NB4 (cell line): Measurements from ENCODE around the gene CHAMP1.
"Not testable (repeated sequence)": the region's sequence is repeated elsewhere in the genome, so short reads cannot be mapped to it uniquely, and the experiment has no call there.

Experiments
- DNase-seq: peaks from one replicate; pipeline ENCODE4 v3.0.0; 2010; ENCODE audit warnings: low read depth
- H3K4me3 ChIP-seq: one replicate; pipeline ENCODE4 v1.5.1; 2011; ENCODE audit warnings: mild to moderate bottlenecking, low read depth, low read length, moderate library complexity
- CTCF ChIP-seq: IDR thresholded peaks from one replicate; pipeline ENCODE4 v1.5.1; 2012; ENCODE audit warnings: low read depth, low read length
- MYC ChIP-seq: IDR thresholded peaks from 2 replicates; pipeline ENCODE4 v1.6.1; 2011; ENCODE audit warnings: low read depth, low read length
- POLR2A ChIP-seq: IDR thresholded peaks from 2 replicates; pipeline ENCODE4 v1.6.1; 2011; ENCODE audit warnings: mild to moderate bottlenecking; ENCODE audit not compliant: insufficient read length; ENCODE audit errors: extremely low read depth
- TF ChIP-seq, protein P1 (sequence below): IDR thresholded peaks from 2 replicates; pipeline ENCODE4 v1.6.1; 2011; ENCODE audit warnings: low read depth, low read length

Gene CHAMP1

GRCh38 chr13:114330086-114330485 lies 15.8 kb downstream of the CHAMP1 start:
- no peak for DNase-seq
- no peak overlapping the region for H3K4me3 ChIP-seq
- TF ChIP-seq MYC, result no peak

- H3K4me3 ChIP-seq, DNase-seq: not testable (repeated sequence)
Measured at GRCh38 chr13:114333881-114334280, 19.6 kb downstream of the CHAMP1 start.

DNA sequence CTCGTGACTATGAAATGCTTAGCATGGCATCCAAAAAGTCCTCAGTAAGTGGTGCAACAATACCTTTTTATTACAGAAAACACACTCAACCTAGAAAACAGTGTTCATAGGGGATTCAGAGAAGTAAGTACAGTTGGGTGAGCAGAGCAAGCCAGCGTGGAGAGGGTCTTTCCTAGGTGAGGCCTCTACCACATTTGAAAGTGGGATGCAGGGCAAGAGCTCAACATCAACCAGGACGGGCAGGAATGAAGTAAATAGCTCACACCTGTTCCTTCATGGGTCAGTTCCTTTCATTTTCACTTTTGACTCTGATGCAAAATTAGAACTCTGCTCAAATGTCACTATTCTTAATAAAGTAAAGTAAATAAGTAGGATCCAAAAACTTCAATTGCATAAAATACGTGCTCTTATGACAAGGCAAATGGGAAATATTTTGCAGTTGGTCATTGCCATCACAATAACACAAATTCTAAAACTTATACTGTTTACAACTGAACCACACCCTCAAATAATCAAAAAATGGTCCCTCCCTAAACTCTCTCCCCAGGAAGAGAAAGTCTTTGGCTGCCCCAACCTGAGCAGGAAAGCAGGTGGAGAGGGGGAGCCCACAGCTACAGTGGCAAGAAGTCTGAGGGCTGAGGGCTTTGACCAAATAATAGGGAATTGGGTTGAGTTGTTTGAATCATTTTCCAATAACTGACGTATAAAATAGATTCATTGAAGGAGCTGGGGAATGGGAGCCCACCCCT lies 20.2 kb downstream of the CHAMP1 start:
- TF ChIP-seq POLR2A (no peak), MYC (no peak)
- TF ChIP-seq, protein P1, sequence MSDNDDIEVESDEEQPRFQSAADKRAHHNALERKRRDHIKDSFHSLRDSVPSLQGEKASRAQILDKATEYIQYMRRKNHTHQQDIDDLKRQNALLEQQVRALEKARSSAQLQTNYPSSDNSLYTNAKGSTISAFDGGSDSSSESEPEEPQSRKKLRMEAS, result no peak
- no peak overlapping the region for H3K4me3 ChIP-seq
- no peak for DNase-seq

- not testable (repeated sequence) for H3K4me3 ChIP-seq, DNase-seq
Measured at GRCh38 chr13:114336457-114336856, 22.2 kb downstream of the CHAMP1 start.

DNA sequence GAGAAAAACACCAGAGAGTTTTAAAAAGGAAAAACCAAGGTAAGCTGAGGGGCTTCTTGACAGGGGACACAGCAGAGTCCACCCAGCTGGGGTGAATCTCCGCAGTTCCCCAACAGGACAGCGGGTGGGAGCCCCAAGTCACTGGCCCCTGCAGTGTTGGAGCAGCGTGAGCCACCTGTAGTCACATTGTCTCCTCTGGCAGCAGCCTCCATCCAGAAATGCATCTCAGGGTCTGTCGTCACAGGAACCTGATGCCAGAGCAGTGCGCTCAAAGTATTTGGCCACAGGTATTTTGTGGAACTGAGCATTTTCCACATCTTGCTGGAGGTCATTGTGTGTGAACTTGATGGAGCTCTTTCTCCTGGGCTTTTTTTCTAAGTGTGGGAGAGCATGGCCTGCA lies 24.7 kb downstream of the CHAMP1 start:
- no peak for DNase-seq
- H3K4me3 ChIP-seq, result no peak overlapping the region
- TF ChIP-seq POLR2A (no peak), MYC (no peak)
- TF ChIP-seq, protein P1, result no peak

DNA sequence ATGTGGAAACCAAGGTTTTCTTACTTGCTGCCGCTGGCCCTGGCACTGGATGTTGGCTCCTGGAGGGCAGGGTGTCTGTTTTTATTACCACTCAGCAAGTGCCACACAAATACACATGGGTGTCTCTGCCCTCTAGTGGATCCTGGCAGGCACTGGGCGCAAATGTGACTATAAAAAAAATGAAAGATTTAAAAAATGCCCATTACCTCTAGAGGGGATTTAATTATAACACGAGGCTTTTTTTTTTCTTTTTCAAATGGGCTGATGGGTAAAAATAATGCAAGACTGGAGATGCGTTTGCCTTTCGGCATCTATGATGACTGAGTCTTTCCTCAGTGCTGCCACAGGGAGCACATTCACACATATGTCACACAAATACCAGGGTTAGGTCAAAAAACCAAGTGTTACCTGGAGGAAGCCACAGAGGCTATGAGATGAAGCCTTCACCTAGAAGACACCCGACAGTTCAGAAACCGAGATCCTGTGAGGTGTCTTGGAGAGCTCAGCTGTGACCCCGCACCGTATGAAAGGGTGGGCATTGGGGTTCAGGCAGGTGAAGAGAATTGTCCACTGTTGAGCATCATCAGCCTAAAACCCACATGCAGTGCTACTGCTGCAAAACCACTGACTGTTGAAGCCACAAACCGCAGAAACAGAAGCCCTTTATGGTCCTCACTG lies 25.7 kb downstream of the CHAMP1 start:
- no peak overlapping the region for H3K4me3 ChIP-seq
- TF ChIP-seq, protein P1, result peak; percentile 69
- TF ChIP-seq POLR2A (no peak), CTCF (peak; percentile 85)
- peak; percentile 77 for DNase-seq

GRCh38 chr13:114341003-114341777 lies 26.9 kb downstream of the CHAMP1 start:
- no peak for DNase-seq
- TF ChIP-seq CTCF (no peak), POLR2A (no peak), MYC (no peak)
- TF ChIP-seq, protein P1, result no peak
- no peak overlapping the region for H3K4me3 ChIP-seq

DNA sequence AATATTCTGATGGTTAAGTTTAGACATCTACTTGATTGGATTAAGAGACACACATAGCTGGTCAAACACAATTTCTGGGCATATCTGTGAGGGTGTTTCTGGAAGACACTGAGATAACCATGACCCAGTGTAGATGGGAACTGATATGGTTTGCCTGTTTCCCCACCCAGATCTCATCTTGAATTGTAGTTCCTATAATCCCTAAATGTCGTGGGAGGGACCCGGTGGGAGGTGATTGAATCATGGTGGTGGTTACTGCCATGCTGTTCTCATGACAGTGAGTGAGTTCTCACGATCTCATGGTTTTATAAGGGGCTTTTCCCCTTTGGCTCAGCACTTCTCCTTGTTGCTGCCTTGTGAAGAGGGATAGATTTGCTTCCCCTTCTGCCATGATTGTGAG lies 33.0 kb downstream of the CHAMP1 start:
- not testable (repeated sequence) for DNase-seq, H3K4me3 ChIP-seq

- DNase-seq, result peak; percentile 58
- H3K4me3 ChIP-seq, result not testable (repeated sequence)
- peak; percentile 33 for TF ChIP-seq CTCF
Measured at GRCh38 chr13:114352763-114353162, 38.5 kb downstream of the CHAMP1 start.

- not testable (repeated sequence) for H3K4me3 ChIP-seq, DNase-seq
Measured at GRCh38 chr13:114353382-114353781, 39.1 kb downstream of the CHAMP1 start.
